ENCODE data around the gene NEK3.
"Not testable (repeated sequence)": the region's sequence is repeated elsewhere in the genome, so short reads cannot be mapped to it uniquely, and the experiment has no call there.

The NEK3 gene

DNA sequence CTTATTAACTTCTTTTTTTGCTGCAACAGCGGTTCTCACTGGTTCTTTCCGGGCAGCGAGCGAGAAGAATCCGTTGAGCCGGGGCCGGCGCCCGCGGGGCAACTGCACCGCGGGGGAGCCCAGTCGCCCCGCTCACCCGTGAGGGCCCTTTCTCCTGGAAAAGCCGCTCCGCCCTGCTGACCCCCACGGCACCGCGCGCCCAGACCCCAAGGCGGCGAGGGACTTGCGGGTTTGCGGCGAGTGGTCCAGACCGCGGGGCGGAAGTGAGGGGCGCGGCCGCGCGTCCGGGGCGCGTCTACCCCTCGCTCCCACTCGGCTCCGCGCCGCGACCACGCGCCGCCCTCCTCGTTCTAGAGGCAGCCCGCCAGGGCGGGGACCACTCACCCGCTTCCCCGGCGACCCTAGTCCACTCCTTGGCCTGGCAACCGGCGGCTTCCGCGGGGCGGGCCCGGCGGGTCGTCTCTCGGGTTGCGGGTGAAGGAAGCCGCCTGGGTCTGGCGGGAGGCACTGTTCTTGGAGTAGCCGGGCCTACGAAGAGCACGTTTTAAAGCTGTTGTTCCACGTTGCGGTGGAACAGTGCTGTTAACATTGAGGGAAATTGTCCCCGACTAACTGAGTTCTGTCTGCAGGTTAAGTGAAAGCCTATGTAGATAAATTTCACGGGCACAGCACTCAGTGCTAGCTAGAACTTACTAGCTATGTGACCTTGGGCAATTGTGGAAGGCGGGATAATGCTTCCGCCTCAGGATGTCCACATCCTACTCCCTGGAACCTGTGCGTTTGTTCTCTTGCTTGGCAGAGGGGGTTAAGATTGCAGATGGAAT is at the start of gene NEK3:
Gene NEK3, minus strand, starts transcription at position 439 of the 824 bp plus-strand sequence. CDS start 3,406 bp downstream, outside the sequence.
- DNase-seq: peak; percentile 53

- DNase-seq: not testable (repeated sequence)
These were observed 49.0 kb upstream of the NEK3 start for GRCh38 chr13:52208384-52208783.

- DNase-seq: not testable (repeated sequence)
These were observed 48.5 kb upstream of the NEK3 start for GRCh38 chr13:52207896-52208295.

DNA sequence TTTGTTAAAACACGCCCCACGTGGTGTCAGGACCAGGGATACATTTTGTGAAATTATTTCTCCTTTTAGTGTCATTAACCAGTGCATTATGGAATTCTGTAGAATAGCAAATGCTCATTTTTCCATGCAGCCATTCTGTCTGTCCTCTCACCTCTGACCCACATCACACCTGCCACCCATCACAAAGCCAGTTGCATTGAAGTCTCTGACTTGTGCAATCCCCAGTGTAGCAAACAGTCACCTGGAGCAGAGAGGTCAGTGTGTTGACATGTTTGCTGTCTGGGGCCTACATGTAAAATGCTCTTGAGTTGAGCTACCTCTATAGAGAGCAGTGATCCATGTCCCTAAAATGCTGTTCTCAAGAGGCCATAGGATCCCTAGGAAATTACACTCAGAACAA is 47.9 kb upstream of the NEK3 start:
- not testable (repeated sequence) for DNase-seq

GRCh38 chr13:52204546-52204945 is 45.1 kb upstream of the NEK3 start:
- not testable (repeated sequence) for DNase-seq

GRCh38 chr13:52203864-52204263 is 44.5 kb upstream of the NEK3 start:
- not testable (repeated sequence) for DNase-seq

DNA sequence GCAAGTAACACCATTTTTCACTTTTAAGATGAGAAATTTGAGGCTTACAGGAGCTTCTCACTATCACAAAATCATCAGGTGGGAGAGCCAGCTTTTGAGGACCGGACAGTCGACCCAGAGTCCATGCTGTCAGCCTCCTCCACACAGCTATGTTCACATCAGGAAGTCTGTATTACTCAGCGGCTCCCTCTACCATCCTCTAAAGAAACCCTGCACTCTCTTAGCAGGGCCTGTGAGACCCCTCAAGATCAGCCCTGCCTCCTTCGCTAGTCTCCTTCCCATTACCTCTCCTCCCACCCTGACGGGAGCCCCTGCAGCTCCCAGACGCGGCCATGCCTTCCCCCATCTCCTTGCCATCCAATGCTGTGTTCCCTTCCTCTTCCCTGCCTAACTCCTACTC is 43.1 kb upstream of the NEK3 start:
- not testable (repeated sequence) for DNase-seq

DNA sequence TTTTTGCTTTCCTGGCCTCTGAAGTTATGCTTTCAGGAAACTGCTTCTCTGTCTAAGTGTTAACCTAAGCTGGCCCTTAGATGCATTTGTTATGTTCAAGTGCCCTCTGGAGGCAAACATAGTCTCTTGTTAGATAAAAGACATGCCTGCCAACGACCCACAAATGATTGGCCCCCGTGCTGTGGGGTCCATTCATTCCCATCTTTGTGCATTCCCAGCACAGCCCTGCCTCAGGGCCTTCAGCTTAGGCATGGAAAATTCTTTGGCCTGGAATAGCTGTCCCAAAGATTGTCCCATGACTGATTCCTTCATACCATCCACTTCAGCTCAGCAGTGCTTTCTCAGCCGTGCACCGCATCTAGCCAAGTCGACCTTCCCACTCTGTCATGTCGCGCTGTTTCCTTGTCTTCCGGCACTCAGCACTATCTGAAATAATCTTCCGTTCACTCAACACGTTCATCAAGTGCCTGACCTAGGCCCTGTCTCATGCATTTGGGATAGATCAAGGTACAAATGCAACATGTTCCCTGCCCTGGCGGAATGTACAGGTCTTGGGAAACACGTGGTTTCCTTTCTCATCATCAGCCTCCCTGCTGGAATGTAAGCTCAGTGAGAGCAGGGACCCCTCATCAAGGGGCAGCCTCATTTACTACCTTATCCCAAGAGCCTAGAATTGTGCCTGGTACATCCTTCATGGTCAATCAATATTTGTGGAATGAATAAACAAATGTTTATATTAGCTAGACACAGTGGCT is 42.2 kb upstream of the NEK3 start:
- DNase-seq: not testable (repeated sequence)

GRCh38 chr13:52195401-52195837 is 36.0 kb upstream of the NEK3 start:
- DNase-seq: peak; percentile 67

DNA sequence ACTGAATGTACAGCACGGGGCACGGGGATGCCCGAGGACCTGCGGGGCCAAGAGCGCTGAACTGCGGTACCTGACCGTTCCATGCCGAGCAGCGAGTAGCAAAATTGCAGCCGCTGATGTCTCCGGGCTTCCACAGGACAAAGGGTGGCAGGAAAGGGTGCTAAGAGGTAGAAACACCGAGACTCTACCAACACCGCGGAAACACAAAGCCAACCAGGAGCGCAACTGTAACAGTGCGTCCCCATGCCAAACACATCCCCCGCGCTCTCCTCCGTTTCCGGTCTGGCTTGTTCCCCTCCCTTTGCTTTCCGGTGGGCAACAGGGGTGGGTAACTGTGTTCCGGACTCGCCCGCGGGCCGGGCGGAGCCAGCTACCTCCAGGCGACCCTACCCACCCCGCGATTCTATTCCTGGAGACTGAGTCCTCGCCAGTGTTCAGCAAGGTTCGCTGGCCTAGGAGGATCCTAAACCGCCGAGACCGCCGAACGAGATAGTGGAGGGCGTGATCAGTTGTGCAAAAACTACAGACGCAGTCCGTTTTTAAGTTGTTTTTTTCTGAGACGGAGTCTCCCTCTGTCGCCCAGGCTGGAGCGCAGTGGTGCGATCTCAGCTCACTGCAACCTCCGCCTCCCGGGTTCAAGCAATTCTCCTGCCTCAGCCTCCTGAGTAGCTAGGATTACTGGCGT is 34.9 kb upstream of the NEK3 start:
- peak; percentile 89 for DNase-seq

DNA sequence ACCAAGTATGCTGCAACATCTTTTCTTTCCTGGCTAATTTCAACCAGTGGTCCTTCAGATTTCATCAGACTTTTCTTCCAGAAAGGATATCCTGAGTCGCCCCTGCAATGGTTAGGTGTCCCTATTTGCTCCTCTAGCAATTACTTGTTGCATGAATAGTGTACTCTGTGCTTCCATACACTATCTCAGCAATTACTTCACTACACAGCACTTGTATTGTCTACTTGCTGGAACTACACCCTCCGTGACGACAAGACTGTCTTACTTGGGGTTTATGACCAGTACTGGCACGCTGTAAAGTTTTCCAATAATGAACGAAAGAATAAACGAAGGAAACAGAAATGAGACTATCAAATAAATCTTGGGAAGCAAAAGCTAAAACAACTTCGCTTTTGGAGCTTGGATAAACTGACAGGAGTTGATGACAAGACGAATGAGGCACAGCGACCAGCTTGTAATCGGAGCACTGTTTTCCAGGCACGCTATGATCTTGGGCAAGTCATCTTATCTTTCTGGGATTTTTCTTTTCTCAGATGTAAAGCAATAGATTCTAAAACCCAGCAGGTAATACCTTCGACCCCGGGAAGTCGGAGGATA is 34.3 kb upstream of the NEK3 start:
- not testable (repeated sequence) for DNase-seq

DNA sequence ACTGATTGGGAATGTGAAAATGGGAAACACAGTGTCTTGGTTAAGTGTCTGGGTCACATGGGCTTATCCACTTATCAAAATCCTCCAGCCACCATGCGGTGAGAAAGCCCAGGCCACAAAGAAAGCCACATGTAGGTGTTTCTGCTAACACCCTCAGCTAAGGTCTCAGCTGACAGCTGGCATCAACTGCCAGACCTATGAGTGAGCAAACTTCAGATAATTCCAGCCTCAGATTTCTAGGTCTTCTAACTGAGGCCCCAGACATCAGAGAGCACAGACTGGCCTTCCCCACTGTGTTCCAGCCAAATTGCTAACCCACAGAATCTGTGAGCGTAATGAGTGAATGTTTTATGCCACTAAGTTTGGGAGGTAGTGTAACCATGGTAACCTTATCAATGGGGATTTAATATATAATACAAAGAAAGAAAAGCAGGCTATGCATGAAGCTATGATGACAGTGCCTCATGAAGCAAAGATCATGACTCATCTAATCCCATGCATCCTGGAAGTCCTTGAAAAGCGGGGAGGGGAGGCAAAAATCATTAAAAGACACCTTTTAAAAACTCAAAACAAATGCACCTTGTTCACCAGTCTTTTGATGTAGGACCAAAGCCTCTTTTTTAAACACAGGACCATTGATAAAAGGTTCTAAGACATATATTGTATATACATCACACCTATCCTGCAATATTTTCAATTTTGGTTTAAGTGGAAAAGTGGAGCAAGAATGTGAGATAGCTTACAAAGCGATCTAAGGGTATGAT is 28.2 kb upstream of the NEK3 start:
- not testable (repeated sequence) for DNase-seq

DNA sequence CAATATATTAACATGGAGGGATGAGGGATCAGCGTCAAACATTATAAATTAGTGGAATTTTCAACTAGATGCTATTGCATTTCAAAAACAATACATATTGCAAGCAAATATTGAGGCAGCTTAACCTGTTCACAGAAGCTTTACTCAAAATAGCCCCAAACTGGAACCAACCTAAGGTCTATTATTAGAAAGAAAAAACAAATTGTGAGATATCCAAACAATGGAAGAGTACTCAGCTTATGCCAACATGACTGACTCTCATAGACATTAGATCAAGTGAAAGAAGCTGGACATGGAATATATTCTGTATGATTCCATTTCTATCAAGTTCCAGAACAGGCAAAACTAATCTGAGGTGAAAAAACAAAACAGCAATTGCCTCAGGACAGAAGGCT is 27.6 kb upstream of the NEK3 start:
- DNase-seq: no peak

- not testable (repeated sequence) for DNase-seq
These were observed 22.0 kb upstream of the NEK3 start for GRCh38 chr13:52181316-52181954.

GRCh38 chr13:52179925-52180324 is 20.5 kb upstream of the NEK3 start:
- no peak for DNase-seq

DNA sequence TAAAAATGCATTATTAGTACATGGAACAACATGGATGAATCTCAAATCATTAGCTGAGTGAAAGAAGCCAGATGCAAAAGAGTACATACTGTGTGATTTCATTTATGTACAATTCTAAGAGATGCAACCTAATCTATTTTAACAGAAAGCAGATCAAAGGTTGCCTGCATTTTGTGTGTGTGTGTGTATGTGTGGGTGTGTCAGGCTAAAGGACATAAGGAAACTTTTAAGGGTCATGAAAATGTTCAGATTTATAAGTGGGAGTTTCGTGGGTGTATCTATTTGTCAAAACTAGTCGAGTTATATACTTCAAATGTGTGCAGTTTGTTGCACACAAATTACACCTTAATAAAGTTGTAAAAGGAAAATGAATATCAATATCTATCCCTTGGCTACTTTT is 17.9 kb upstream of the NEK3 start:
- no peak for DNase-seq

DNA sequence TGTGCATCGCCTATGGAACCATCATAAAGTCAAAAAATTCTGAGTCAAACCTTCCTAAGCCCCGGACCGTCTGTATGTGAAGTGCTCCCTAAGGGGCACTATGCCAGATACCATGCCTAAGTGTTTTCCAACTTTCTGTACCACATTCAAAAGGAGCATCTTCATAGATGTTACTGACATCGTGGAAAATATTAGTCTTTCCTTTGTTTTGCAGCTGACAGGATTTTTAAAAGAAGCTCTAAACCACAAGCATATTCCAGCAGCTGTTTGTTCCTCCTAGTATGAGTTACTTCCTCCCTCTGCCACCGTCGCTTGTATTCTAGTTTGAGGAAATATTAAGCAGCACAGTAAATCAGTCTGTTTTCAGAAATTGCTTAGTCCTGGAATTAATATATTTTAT is 14.6 kb upstream of the NEK3 start:
- not testable (repeated sequence) for DNase-seq

DNA sequence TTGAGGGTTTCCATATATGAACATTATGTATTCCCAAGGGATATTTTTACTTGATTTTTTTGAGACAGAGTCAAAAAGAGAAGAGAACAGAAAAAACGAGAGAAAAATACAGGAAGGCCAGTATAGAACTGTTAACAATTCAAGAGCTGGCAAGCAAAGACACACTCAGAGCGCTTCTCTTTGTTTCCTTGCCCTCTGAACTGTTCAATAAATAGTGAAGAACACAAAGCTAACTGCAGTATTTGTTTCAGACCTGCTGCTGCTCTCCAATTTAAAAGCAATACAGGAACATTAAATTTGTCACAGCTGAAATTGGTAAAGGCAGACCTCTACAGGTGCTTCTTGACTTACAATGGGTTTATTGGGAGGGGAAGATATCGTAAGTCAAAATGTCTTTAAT is 14.0 kb upstream of the NEK3 start:
- no peak for DNase-seq

- not testable (repeated sequence) for DNase-seq
These were observed 12.3 kb upstream of the NEK3 start for GRCh38 chr13:52171686-52172085.

DNA sequence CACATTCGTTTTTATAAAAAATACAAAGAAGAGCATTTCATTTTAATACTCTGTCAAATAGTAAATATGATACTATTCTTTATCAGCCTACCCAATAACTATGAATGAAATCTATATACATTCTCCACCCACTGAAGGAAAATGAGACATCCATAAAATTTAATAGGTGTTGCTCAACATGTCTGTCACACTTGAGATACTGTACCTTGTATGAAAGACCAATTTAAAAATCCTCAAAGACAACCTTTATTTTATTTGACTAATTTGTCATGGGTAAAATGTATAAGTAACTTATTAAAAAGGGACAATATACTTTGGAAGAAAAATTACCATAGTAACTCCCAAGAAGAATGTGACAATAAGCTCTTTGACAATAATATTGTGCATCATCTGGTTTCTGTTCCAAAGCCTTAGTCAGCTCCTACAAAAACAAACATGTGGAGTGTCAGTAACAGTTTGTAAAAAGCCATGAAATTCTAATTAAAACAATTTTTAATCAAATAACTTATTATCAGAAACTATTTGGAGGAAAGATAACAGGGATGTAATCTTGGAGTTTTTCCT is 11.5 kb upstream of the NEK3 start:
- not testable (repeated sequence) for DNase-seq

GRCh38 chr13:52169839-52170238 is 10.4 kb upstream of the NEK3 start:
- DNase-seq: no peak
